Activated gamma-delta T cell treated with Interleukin-2 at 50 U/mL for 16 hours (primary cell): ENCODE data around the gene RELN.
"Not testable (repeated sequence)": the region's sequence is repeated elsewhere in the genome, so short reads cannot be mapped to it uniquely, and the experiment has no call there.

Experiments
- DNase-seq: peaks from one replicate; pipeline ENCODE4 v3.0.0-alpha.2; 2020

Gene RELN

DNA sequence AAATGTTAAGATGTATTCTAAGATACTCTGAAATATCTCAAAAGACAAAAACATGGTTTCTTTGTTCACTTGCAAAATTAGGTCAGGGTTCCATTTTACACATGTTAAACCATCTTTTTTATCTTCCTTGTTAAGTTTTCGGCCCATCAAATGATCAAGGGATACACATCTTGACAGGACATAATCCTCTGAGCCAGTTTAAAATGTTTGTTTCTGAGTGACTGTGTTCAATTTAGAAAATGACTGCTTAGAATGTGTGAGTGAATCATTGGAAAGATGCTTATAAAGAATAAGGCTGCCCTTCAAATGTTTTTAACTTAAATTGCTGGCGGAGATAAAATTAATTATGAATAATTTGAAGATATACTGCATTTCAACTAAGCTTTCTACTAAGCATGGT, 447.5 kb downstream of the RELN start:
- DNase-seq, result no peak

DNA sequence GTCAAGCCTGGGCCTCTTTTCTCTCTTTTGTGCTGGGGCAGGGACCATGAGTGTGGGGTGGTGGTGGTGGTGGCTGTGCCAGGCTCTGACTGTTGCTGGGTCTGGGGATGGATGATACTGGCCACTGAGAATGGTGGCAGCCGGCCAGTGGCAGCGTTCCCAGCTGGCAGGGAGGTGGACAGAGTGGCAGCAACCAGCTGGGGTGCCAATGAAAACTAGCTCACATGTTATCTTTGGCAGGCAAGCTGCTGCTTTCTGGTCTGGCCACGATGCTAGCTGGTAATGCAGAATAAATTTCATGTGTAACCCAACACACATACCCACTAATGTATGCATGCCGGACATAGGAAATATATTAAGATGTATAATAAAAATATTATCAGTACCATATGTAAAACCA, 448.4 kb downstream of the RELN start:
- DNase-seq, result no peak

DNA sequence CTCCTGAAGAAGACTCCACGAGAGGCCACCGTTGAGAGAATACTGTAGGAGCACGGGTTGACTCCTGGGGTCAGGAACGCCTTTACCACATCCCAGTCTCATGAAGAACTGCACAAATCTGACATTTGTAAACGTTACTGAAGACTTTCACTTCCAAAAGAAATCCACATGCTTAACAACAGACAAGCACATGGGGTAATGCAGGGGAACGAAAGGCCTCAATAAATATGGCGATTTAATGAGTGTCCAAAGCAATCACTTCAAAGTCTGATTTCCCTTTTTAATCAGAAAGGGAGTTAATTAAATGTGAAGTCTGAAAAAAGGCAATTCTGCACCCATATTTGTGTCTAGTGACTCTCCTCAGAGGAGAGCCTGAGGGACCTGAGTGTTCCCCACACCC, 449.1 kb downstream of the RELN start:
- DNase-seq, result no peak

DNA sequence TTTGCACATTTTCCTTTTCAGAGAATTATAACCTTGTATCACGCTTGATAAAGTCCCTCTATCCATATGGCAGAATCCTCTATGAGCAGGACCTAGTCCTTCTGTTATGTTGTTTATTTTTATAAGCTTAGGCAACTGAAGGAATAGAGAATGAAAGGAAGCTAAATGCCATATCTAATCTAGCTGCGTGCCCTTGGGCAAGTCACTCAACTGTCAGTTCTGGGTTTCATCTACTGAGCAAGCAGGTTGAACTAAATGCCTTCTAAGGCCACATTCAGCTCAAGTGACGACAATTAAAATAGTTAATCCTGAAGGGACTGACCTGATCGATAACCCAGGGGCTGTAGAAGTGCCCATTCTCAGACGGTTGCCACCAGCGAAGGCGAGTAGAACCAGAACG, 449.6 kb downstream of the RELN start:
- no peak for DNase-seq

DNA sequence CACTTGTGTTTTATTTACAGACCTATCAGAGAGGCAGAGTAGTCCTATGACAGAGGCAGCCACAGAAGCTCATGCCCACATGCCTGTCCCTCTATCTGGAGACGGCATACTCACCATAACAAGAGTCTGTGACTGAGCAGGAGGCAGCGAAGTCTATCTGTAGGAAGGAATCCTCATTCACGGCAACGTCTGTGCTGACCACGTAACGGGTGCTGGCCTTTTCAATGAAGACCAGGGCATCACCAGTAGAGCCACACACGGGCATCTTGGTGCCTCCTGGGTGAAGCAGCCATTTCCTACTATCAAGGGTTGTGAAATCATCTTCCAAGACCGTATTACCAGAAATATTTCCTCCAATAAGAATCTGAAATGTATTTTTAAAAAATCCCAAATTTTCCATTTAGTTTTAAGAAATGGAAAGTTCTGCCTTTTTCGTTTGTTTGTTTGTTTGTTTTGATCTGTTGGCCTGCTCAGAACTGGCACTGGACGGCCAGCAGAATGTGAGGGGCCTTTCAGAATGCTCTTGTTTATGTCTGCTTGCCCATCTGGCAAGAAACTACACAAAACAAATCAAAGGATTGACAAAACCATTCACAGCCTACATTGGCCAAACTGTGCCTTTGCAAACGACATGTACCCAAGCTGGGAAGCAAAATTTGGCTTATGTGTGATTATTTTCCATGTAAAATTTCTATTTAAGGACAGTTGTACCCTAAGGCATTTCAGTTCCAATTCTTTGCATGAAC, 450.3 kb downstream of the RELN start:
- no peak for DNase-seq

DNA sequence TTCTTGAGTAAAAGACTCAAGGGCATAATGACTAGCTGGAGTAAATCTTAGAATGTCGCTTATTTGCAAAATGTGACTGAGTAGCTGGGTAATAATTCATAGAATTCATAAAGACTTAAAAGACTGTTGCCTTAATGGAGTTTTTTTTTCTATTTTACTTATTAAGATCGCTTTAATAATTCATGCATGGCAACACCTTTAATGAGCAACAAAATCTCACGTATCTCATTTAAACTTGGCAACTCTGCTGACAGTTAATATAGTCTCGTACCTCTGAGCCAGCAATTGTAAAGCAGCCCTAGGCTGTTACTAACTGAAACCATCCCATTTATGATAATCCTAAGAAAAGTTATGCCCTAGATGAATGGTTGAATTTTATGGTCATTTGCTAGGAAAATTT, 455.7 kb downstream of the RELN start:
- DNase-seq, result no peak

DNA sequence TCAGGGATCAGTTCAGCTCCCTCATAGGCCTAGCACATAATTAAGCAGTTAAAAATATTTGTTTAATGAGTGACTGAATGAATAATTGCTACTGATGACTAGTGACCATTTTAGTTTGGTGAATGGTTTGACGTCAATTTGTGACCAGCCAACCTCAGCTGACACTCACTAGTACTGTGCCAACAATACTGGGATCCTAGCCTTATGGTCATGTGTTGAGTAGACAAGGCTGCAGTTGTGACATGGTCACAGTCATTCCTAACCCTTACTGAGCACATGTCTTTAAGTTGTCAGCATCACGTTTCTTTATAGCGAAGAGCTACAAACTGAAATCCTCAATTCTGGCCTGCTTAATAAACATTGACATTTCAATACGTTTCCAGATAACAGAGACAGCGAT, 456.5 kb downstream of the RELN start:
- no peak for DNase-seq

DNA sequence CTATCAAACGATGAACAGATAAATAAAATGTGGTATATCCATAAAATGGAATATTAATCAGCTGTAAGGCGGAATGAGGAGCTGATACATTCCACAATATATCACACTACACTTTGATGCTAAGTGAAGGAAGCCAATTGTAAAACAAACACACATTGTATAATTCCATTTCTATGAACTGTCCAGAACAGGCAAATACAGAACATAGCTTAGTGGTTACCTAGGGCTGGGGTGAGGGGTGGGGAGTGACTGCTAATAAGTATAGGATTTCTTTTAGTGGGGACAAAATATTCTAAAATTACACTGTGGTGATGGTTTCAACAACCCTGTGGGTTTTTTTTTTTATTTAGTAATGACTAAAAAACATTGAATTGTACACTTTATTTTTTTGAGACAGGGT, 461.3 kb downstream of the RELN start:
- no peak for DNase-seq

DNA sequence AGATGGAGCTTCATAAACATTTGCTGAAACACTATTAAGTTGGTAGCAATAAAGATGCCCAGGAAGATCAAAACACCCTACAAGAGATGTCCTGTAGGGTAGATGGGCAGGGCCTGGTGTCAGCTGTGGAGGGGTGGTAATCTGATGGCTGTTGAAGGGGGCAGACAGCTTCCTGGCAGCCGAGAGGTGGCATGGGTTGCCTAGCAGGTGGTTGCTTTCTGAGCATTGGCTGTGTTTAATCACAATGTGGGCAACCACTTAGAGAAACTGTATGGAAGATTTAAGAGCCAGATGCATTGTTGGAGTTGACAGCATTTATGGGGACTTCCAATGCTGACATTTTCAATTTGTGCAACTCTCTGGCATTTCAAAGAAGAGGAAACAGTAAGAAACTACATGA, 463.5 kb downstream of the RELN start:
- no peak for DNase-seq

DNA sequence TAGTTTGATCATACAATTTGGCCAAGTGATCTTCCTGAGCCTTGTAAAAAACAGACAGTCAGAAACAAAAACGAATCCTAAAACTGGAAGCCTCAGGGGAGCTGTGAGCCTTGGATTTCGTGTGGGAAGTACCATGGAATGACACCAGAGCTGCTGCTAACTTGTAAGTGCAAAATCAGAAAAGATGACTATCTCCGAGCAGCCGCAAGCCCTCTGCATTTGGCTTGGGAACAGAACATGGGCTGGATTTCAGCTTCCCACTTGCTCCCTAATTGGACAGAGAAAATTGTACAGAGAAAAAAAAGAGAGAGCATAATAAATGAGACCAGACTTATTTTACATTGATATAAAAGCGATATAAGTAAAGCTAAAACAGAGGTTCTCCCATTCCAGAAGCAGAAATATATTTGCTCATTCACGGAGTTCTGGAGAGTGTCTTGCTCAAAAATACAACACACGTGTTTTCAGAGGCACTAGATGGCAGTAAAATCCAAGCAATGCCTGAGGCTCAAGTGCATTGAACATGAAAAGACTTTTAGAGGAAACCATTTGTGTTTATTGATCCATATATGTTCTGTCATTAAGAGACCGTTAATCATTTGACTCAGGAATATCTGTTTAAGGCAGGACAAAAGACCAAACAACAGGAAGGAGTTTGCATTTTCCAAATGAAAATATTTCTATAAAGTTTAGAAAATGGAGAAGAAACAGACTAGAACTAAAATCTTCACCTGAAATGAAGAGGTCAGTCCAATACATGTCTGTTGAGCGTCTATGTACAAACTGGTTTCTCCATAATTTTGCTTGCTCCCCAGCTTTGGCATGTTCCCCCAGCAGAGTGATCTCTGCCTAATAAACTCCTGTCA, 465.2 kb downstream of the RELN start:
- no peak for DNase-seq

DNA sequence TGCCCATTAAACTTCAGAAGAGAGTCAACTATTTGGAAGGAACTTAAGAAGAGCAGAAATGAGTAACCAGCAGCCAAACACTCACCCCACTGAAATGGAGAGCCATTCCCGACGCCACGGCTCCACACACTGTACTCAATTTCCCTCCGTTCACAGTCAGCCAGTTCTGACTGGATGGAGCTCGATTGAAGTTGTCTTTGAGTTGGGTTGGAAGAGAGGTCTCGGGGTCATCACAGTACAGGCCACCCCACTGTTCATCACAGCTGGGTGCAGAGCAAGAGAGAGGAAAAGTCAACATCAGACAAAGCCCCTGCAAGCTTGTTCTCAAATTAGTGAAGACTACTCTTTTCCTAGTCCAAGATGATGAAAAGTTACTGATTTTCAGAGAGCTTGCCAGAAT, 467.5 kb downstream of the RELN start:
- no peak for DNase-seq

DNA sequence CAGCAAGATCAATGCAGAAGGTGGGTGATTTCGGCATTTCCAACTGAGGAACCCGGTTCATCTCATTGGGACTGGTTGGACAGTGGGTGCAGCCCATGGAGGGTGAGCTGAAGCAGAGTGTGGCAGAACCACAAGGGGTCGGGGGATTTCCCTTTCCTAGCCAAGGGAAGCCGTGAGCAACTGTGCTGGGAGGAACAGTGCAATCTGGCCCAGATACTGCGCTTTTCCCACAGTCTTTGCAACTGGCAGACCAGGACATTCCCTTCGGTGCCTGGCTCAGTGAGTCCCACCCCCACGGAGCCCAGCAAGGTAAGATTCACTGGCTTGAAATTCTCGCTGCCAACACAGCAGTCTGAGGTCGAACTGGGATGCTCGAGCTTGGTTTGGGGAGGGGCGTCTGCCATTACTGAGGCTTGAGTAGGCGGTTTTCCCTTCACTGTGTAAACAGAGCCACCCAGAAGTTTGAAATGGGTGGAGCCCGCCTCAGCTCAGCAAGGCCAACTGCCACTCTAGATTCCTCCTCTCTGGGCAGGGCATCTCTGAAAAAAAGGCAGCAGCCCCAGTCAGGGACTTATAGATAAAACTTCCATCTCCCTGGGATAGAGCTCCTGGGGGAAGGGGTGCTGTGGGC, 484.8 kb downstream of the RELN start:
- no peak for DNase-seq

DNA sequence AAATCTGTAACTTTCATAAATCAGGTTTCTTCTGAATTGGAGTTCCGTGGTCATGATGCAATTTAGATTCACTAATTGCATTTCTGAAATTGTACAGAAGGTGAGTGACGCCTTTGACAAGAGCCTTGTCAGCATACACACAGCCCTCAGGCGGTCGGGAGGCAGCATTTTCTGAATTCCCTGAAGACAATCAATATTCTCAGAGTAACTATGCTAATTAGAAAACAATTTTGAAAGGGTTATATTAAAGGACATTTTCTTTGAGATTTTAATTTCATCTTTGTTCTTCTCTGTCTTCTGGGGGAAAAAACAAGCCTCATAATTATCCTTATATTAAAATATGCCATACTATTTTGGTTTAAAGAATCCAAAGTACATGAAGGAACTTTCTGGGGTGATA, 488.3 kb downstream of the RELN start:
- no peak for DNase-seq

DNA sequence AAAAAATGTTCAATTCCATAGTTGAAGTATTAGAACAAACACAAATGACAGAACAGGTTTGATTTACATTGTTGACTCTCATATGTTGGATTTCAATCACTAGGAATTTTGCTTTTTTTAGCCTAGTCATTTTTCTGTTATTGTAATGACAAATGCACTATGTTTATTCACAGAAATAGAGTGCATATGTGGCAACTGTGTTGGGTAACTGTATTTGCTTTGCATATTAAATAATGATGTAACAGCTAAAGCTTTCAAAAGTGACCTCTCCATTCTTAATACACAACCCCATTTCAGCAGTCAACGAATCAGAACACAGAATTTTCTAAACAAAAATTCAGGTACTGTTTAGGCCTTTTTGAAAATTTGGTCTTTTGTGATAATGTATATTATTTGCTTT, 489.5 kb downstream of the RELN start:
- DNase-seq, result no peak

DNA sequence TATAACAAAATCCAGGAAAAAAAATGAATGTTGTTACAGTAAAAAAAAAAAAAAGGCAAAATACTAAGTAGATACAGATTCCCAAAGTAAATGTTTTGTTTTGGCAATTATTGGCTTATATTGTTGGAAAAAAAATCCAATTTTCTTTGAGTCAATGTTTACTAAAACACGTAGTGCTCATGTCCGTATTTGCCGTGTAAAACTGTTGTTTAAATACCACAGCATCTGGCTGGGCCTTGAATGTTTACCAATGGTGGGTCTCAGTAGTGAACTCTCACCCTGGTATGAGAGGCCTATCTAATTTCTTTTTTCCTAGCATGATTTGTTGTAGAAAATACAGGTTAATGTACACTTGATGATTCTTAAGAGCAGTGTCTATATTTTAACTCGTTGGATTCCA, 502.0 kb downstream of the RELN start:
- no peak for DNase-seq

DNA sequence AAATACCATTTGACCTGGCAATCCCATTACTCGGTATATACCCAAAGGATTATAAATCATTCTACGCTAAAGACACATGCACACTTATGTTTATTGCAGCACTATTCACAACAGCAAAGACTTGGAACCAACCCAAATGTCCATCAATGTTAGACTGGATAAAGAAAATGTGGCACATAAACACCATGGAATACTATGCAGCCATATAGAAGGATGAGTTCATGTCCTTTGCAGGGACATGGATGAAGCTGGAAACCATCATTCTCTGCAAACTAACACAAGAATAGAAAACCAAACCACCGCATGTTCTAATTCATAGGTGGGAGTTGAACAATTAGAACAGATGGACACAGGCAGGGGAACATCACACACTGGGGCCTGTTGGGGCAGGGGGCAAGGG, 502.6 kb downstream of the RELN start:
- DNase-seq, result not testable (repeated sequence)

DNA sequence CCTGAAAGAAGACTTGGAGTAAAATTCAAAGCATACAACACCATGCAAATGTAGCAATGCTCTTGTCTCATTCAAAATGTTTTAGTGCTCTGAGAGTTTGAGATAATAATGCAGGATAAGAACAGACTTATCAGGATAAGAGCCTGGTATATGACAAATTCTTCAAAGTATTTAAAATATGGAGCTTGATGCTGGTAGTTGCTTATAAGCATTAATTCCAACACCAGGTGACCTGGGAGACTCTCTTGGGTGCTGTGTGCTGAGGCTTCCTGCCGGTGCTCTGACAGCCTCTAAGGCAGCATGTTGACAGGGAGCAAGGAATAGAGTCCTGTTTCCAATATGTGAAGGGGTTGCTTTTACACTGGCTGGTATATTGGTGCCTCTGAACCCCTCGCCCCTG, 508.7 kb downstream of the RELN start:
- no peak for DNase-seq

DNA sequence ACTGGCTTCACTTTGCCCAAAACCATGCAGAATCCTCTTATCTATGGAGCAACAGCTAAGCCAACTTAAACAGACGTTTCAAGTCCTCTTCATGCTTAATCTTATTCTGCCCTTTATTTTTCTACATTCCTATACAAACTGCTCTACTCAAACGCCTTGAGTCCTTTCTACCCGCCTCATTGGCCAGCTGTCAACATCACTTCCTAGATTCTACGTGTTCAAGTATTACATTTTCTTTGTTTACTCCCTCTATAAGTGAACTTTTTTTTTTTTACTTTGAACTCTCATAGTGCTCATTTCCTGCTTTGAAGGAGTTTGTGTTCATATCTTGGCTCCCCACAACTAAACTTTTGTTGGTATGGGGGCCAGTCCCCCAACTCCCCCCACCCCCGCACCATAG, 514.5 kb downstream of the RELN start:
- no peak for DNase-seq

DNA sequence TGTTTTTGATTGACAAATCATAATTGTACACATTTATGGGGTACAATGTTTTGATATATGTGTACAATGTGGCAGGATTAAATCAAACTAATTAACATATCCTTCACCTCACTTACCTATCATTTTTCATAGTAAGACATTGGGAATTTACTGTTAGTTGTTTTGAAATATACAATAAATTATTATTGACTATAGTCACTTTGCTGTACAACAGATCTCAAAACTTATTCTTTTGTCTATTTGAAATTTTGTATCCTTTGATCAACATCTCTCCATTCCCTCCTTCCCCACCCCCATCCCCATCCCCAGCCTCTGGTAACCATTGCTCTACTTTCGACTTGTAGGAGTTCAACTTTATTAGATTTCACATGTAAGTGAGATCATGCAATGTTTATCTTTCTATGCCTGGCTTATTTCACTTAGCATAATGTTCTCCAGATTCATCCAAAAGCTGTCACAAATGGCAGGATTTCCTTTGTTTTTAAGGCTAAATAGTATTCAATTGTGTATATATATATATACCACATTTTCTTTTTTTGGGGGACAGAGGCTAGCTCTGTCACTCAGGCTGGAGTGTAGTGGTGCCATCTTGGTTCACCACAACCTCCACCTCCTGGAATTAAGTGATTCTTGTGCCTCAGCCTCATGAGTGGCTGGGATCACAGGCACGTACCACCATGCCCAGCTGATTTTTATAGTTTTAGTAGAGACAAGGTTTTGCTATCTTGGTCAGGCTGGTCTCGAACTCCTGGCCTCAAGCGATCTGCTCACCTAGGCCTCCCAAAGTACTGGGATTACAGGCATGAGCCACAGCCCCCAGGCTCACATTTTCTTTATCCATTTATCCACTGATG, 520.1 kb downstream of the RELN start:
- DNase-seq, result no peak

DNA sequence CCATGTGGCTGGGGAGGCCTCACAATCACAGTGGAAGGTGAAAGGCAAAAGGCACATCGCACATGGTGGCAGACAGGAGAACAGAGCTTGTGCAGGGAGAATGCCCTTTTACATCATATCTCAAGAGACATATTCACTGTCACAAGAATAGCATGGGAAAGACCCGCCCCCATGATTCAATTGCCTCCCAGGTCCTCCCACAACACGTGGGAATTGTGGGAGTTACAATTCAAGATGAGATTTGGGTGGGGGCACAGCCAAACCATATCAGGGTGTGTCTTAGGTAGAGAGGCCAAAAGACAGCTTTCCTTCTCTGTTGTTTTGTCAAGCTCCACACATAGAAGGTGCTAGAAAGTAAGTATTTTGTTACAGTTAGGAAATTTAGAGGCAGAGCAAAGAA, 522.6 kb downstream of the RELN start:
- no peak for DNase-seq

DNA sequence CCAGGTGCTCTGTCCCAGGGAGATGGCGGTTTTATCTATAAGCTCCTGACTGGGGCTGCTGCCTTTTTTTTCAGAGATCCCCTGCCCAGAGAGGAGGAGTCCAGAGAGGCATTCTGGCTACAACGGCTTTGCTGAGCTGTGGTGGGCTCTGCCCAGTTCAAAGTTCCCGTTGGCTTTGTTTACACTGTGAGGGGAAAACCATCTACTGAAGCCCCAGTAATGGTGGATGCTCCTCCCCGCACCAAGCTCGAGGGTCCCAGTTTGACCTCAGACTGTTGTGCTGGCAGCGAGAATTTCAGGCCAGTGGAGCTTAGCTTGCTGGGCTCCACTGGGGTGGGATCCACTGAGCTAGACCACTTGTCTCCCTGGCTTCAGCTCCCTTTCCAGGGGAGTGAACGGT, 527.1 kb downstream of the RELN start:
- no peak for DNase-seq

DNA sequence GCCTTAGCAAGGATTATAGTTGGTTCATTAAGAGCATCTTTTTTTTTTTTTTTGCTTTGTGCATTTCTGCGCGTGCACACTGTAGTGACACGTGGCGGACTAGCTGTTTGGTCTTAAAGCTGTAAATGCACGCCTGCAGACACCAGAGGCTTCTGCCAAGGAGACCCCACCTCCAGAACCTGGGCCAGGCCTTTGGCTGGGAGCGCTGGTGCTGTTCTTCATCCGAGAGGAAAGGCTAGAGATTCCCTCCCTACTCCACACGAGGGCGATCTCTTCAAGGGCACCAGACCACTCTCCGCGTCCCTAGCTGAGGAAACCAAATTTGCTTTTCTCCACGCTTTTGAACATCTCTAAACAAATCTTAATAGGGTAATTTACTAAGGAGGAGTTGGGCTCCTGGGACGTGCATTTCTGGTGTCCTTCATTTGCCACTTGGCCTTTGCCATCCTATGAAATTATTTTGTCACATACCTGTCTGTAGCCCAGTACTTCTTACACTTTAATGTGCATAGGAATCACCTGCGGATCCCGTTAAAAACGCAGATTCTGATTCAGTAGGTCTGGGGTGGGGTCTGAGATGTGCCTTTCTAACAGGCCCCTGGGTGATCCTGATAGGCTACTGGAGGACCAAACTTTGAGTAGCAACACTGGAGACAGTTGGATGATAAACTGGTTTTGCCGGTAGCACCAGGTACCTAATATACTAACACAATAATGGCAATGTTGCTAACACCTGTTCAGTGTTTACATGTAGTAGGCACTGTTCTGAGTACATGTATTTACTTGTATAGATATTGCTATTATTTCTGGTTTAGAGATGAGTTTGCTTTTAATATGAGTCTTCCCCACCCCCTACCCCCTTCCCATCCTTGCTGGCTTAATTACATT, 542.1 kb downstream of the RELN start:
- no peak for DNase-seq
